Measurements from ENCODE around the gene BNC2.

BNC2 gene

GRCh38 chr9:16879416-16879815 is 8.9 kb upstream of the BNC2 start:
- TF ChIP-seq GATA2 (IDR thresholded peaks at IDR 0.05; ENCODE audit: low read depth, low read length): no peak

GRCh38 chr9:16877256-16877655 is 6.8 kb upstream of the BNC2 start:
- no peak for TF ChIP-seq GATA2 (IDR thresholded peaks at IDR 0.05; ENCODE audit: low read depth, low read length)
- TF ChIP-seq GATA3 (IDR thresholded peaks at IDR 0.05; ENCODE audit: low read depth, low read length): no peak

GRCh38 chr9:16873126-16873802 is 2.8 kb upstream of the BNC2 start:
- TF ChIP-seq GATA3 (IDR thresholded peaks at IDR 0.05; ENCODE audit: low read depth, low read length) (no peak), GATA2 (IDR thresholded peaks at IDR 0.05; ENCODE audit: low read depth, low read length) (no peak)

- TF ChIP-seq GATA3 (IDR thresholded peaks at IDR 0.05; ENCODE audit: low read depth, low read length) (no peak), GATA2 (IDR thresholded peaks at IDR 0.05; ENCODE audit: low read depth, low read length) (no peak)
These were observed 1.1 kb upstream of the BNC2 start for GRCh38 chr9:16871336-16872151.

GRCh38 chr9:16869882-16870595 is 431 bp downstream of the BNC2 start:
- no peak for TF ChIP-seq GATA2 (IDR thresholded peaks at IDR 0.05; ENCODE audit: low read depth, low read length)
- TF ChIP-seq GATA3 (IDR thresholded peaks at IDR 0.05; ENCODE audit: low read depth, low read length): no peak

- TF ChIP-seq GATA3 (IDR thresholded peaks at IDR 0.05; ENCODE audit: low read depth, low read length) (no peak), GATA2 (IDR thresholded peaks at IDR 0.05; ENCODE audit: low read depth, low read length) (no peak)
These were observed 1.2 kb downstream of the BNC2 start for GRCh38 chr9:16869131-16869881.

GRCh38 chr9:16868701-16869100 is 1.8 kb downstream of the BNC2 start:
- TF ChIP-seq GATA3 (IDR thresholded peaks at IDR 0.05; ENCODE audit: low read depth, low read length) (no peak), GATA2 (IDR thresholded peaks at IDR 0.05; ENCODE audit: low read depth, low read length) (no peak)

GRCh38 chr9:16867576-16868311 is 2.7 kb downstream of the BNC2 start:
- no peak for TF ChIP-seq GATA2 (IDR thresholded peaks at IDR 0.05; ENCODE audit: low read depth, low read length)
- TF ChIP-seq GATA3 (IDR thresholded peaks at IDR 0.05; ENCODE audit: low read depth, low read length): no peak

- TF ChIP-seq GATA2 (IDR thresholded peaks at IDR 0.05; ENCODE audit: low read depth, low read length) (no peak), GATA3 (IDR thresholded peaks at IDR 0.05; ENCODE audit: low read depth, low read length) (no peak)
These were observed 3.9 kb downstream of the BNC2 start for GRCh38 chr9:16866587-16866986.

GRCh38 chr9:16864649-16865434 is 5.6 kb downstream of the BNC2 start:
- TF ChIP-seq GATA3 (IDR thresholded peaks at IDR 0.05; ENCODE audit: low read depth, low read length) (no peak), GATA2 (IDR thresholded peaks at IDR 0.05; ENCODE audit: low read depth, low read length) (no peak)

- no peak for TF ChIP-seq GATA3 (IDR thresholded peaks at IDR 0.05; ENCODE audit: low read depth, low read length)
- no peak for TF ChIP-seq GATA2 (IDR thresholded peaks at IDR 0.05; ENCODE audit: low read depth, low read length)
These were observed 22.3 kb downstream of the BNC2 start for GRCh38 chr9:16848179-16848578.

GRCh38 chr9:16846986-16847385 is 23.5 kb downstream of the BNC2 start:
- no peak for TF ChIP-seq GATA2 (IDR thresholded peaks at IDR 0.05; ENCODE audit: low read depth, low read length)

GRCh38 chr9:16846367-16846766 is 24.1 kb downstream of the BNC2 start:
- TF ChIP-seq GATA3 (IDR thresholded peaks at IDR 0.05; ENCODE audit: low read depth, low read length) (no peak), GATA2 (IDR thresholded peaks at IDR 0.05; ENCODE audit: low read depth, low read length) (no peak)
